GM20000 (cell line): ENCODE measurements around the gene ERO1B.
A peak's percentile ranks its signal among the peaks of the same experiment; 100 is the strongest.

Experiments used
- DNase-seq: peaks from one replicate; pipeline ENCODE4 v3.0.0; 2012; ENCODE audit warnings: low spot score
- CTCF ChIP-seq: IDR thresholded peaks from 2 replicates; pipeline ENCODE4 v1.5.1; 2012; ENCODE audit warnings: mild to moderate bottlenecking, control low read depth; ENCODE audit errors: extremely low read depth, missing control alignments

Gene ERO1B

GRCh38 chr1:236282719-236283118, 961 bp upstream of the ERO1B start:
- TF ChIP-seq CTCF: no peak
- DNase-seq: no peak

GRCh38 chr1:236282425-236282716, 613 bp upstream of the ERO1B start:
- TF ChIP-seq CTCF: no peak

GRCh38 chr1:236281198-236281653, 532 bp downstream of the ERO1B start:
- DNase-seq: peak; percentile 48
- TF ChIP-seq CTCF: no peak

More at GRCh38 chr1:236282425-236282716, 613 bp upstream of the ERO1B start:
- DNase-seq: peak; percentile 19

- no peak for TF ChIP-seq CTCF
- DNase-seq: peak; percentile 32
Measured at GRCh38 chr1:236280438-236281197, 1.1 kb downstream of the ERO1B start.

GRCh38 chr1:236275586-236275985, 6.2 kb downstream of the ERO1B start:
- no peak for TF ChIP-seq CTCF
- DNase-seq: no peak

- DNase-seq: no peak
- TF ChIP-seq CTCF: no peak
Measured at GRCh38 chr1:236275061-236275460, 6.7 kb downstream of the ERO1B start.

GRCh38 chr1:236273358-236273757, 8.4 kb downstream of the ERO1B start:
- no peak for DNase-seq
- no peak for TF ChIP-seq CTCF
